H1 (cell line): ENCODE data around the gene CAPZB. TPM values are rescaled to one million over a fixed set of nuclear protein-coding genes. Genes with fewer than 3 reads are reported as not detected.

ENCODE experiments used
- CTCF ChIA-PET: fragments of 300-600 bp; sonication (Branson Sonifier 250); formaldehyde crosslinking; loops from one replicate; lab custom pipeline; 2021; ENCODE audit not compliant: partially characterized antibody; lab: Charles Lee
- POLR2A ChIA-PET: fragments of 300-600 bp; sonication (Branson Sonifier 250); formaldehyde crosslinking; loops from one replicate; lab custom pipeline; 2021; ENCODE audit warnings: inconsistent platforms; ENCODE audit not compliant: partially characterized antibody; lab: Charles Lee
- DNase-seq, 2 experiments: peaks; one replicate each; pipeline versions ENCODE4 v3.0.0 to v3.0.0-alpha.2; 2010 to 2022; ENCODE audit warnings: low spot score in 2 of 2, low read depth in 1 of 2, mixed read lengths in 1 of 2
- FAIRE-seq: peaks from 2 replicates; lab custom pipeline; 2011; peaks lifted over from hg19 to GRCh38; lab: Jason Lieb, UNC
- H2AFZ ChIP-seq: 2 replicates; pipeline ENCODE4 v1.8.1; 2012; ENCODE audit warnings: low read length, inconsistent platforms
- H2AK5ac ChIP-seq: 2 replicates; pipeline ENCODE4 v1.6.1; 2013; ENCODE audit warnings: low read depth, low read length
- H2BK120ac ChIP-seq: replicated peaks from 2 replicates; pipeline ENCODE3; 2013; ENCODE audit warnings: low read depth, low read length, inconsistent platforms
- H2BK12ac ChIP-seq: 2 replicates; pipeline ENCODE4 v1.6.1; 2013; ENCODE audit warnings: low read depth, low read length
- H2BK15ac ChIP-seq: 2 replicates; pipeline ENCODE4 v1.6.1; 2013; ENCODE audit warnings: low read length
- H2BK20ac ChIP-seq: 2 replicates; pipeline ENCODE4 v1.6.1; 2013; ENCODE audit warnings: low read length
- H2BK5ac ChIP-seq: 2 replicates; pipeline ENCODE4 v1.6.1; 2013; ENCODE audit warnings: low read depth, low read length
- H3K14ac ChIP-seq: 2 replicates; pipeline ENCODE4 v1.6.1; 2013; ENCODE audit warnings: inconsistent platforms; ENCODE audit not compliant: insufficient read length
- H3K18ac ChIP-seq: 2 replicates; pipeline ENCODE4 v1.6.1; 2013; ENCODE audit warnings: low read length; ENCODE audit errors: extremely low read depth
- H3K23ac ChIP-seq: 2 replicates; pipeline ENCODE4 v1.6.1; 2013; ENCODE audit warnings: inconsistent platforms; ENCODE audit not compliant: insufficient read length
- H3K23me2 ChIP-seq: 2 replicates; pipeline ENCODE4 v1.6.1; 2013; ENCODE audit warnings: low read depth, low read length
- H3K27ac ChIP-seq: 2 replicates; pipeline ENCODE4 v1.6.1; 2011; ENCODE audit warnings: low read depth, low read length, inconsistent platforms
- H3K27me3 ChIP-seq, 4 experiments: replicated peaks in 1 of 4; 1 replicate in 1 of 4; 2 replicates in 3 of 4; pipeline versions ENCODE4 v1.6.1 to v1.8.1; 2011 to 2013; ENCODE audit warnings: low read length in 3 of 4, mild to moderate bottlenecking in 3 of 4, inconsistent platforms in 2 of 4, mixed read lengths in 2 of 4, moderate library complexity in 1 of 4; ENCODE audit not compliant: control insufficient read depth in 3 of 4, insufficient read depth in 3 of 4; ENCODE audit errors: extremely low read depth in 1 of 4
- H3K36me3 ChIP-seq, 4 experiments: 2 replicates each; pipeline versions ENCODE4 v1.6.1 to v1.8.1; 2011 to 2013; ENCODE audit warnings: mild to moderate bottlenecking in 4 of 4, low read length in 3 of 4, moderate library complexity in 2 of 4, control low read depth in 1 of 4, inconsistent platforms in 1 of 4; ENCODE audit not compliant: insufficient read depth in 4 of 4, control insufficient read depth in 2 of 4
- H3K4ac ChIP-seq: replicated peaks from 2 replicates; pipeline ENCODE3; 2013; ENCODE audit warnings: low read length, low read depth, mixed read lengths, inconsistent platforms; ENCODE audit not compliant: insufficient read length
- H3K4me1 ChIP-seq, 4 experiments: replicated peaks in 1 of 4; 1 replicate in 1 of 4; 2 replicates in 3 of 4; pipeline versions ENCODE4 v1.6.1 to v1.8.1; 2011 to 2013; ENCODE audit warnings: low read length in 3 of 4, inconsistent platforms in 2 of 4, mixed read lengths in 1 of 4; ENCODE audit not compliant: insufficient read depth in 4 of 4, control insufficient read depth in 3 of 4
- H3K4me2 ChIP-seq, 2 experiments: 2 replicates each; pipeline versions ENCODE4 v1.6.1 to v1.8.1; 2011 to 2013; ENCODE audit warnings: low read depth in 2 of 2, low read length in 2 of 2, control low read depth in 1 of 2, inconsistent platforms in 1 of 2, mild to moderate bottlenecking in 1 of 2; ENCODE audit not compliant: insufficient read depth in 1 of 2
- H3K4me3 ChIP-seq, 4 experiments: fragments of 200-600, 300-600 bp in 1 of 4; sonication (generic), shearing (Covaris generic), sonication (Bioruptor Twin) in 1 of 4; 2 replicates each; pipeline versions ENCODE4 v1.5.1 to v1.8.1; 2011 to 2016; ENCODE audit warnings: low read length in 4 of 4, low read depth in 3 of 4, control low read depth in 2 of 4, inconsistent platforms in 2 of 4, mild to moderate bottlenecking in 2 of 4, mixed read lengths in 1 of 4, moderate library complexity in 1 of 4; ENCODE audit not compliant: insufficient read depth in 2 of 4; ENCODE audit errors: extremely low read depth in 1 of 4
- H3K56ac ChIP-seq: replicated peaks from 2 replicates; pipeline ENCODE3; 2013; ENCODE audit warnings: low read depth, mild to moderate bottlenecking, mixed read lengths, low read length, inconsistent platforms; ENCODE audit not compliant: insufficient read length
- H3K79me1 ChIP-seq: 2 replicates; pipeline ENCODE4 v1.6.1; 2013; ENCODE audit warnings: low read depth, low read length, control low read depth
- H3K79me2 ChIP-seq, 2 experiments: 2 replicates each; pipeline versions ENCODE4 v1.6.1 to v1.8.1; 2012 to 2013; ENCODE audit warnings: low read length in 2 of 2, mild to moderate bottlenecking in 2 of 2, inconsistent platforms in 1 of 2; ENCODE audit not compliant: insufficient read depth in 2 of 2, control insufficient read depth in 1 of 2
- H3K9ac ChIP-seq, 4 experiments: replicated peaks in 1 of 4; 1 replicate in 1 of 4; 2 replicates in 3 of 4; pipeline versions ENCODE4 v1.6.1 to v1.8.1; 2011 to 2013; ENCODE audit warnings: low read depth in 3 of 4, low read length in 3 of 4, control low read depth in 2 of 4, mild to moderate bottlenecking in 2 of 4, moderate library complexity in 2 of 4, inconsistent platforms in 1 of 4; ENCODE audit errors: extremely low read depth in 1 of 4
- H3K9me3 ChIP-seq, 2 experiments: 2 replicates each; pipeline versions ENCODE4 v1.6.1 to v1.8.1; 2012 to 2013; ENCODE audit warnings: mild to moderate bottlenecking in 2 of 2, moderate library complexity in 2 of 2, control low read depth in 1 of 2, inconsistent platforms in 1 of 2, low read depth in 1 of 2, low read length in 1 of 2, mixed read lengths in 1 of 2; ENCODE audit not compliant: insufficient read depth in 2 of 2
- H4K20me1 ChIP-seq, 2 experiments: replicated peaks in 1 of 2; 2 replicates each; pipeline versions ENCODE3 to v1.8.1; 2011 to 2013; ENCODE audit warnings: inconsistent platforms in 2 of 2, low read length in 2 of 2, mild to moderate bottlenecking in 1 of 2; ENCODE audit not compliant: insufficient read depth in 2 of 2, control insufficient read depth in 1 of 2
- H4K5ac ChIP-seq: 2 replicates; pipeline ENCODE4 v1.6.1; 2013; ENCODE audit warnings: low read length, low read depth, mixed read lengths, inconsistent platforms; ENCODE audit not compliant: insufficient read length
- H4K8ac ChIP-seq: 2 replicates; pipeline ENCODE4 v1.8.0; 2013; ENCODE audit warnings: mild to moderate bottlenecking, moderate library complexity, low read length, inconsistent platforms; ENCODE audit not compliant: insufficient read depth; ENCODE audit errors: extremely low read depth
- H4K91ac ChIP-seq: replicated peaks from 2 replicates; pipeline ENCODE3; 2013; ENCODE audit warnings: low read length, mixed read lengths, inconsistent platforms; ENCODE audit not compliant: insufficient read length
- ASH2L ChIP-seq: fragments of 200-600, 300-600 bp; sonication (generic); IDR thresholded peaks from one replicate; pipeline ENCODE4 v1.7.1; 2017; ENCODE audit warnings: low read length
- BACH1 ChIP-seq: IDR thresholded peaks from 2 replicates; pipeline ENCODE4 v1.6.1; 2012; ENCODE audit warnings: low read length, improper control_type of control experiment
- CBX8 ChIP-seq: fragments of 300-800, 300-1000 bp; sonication (generic); IDR thresholded peaks from 2 replicates; pipeline ENCODE4 v1.7.1; 2016; ENCODE audit warnings: low read depth, low read length, borderline replicate concordance
- CREB1 ChIP-seq: IDR thresholded peaks from 2 replicates; pipeline ENCODE4 v1.6.1; 2012; ENCODE audit warnings: inconsistent platforms
- CTCF ChIP-seq, 3 experiments: IDR thresholded peaks; 1 replicate in 2 of 3; 2 replicates in 1 of 3; pipeline versions ENCODE4 v1.5.1 to v1.6.1; 2011; ENCODE audit warnings: low read length in 3 of 3, mild to moderate bottlenecking in 3 of 3, inconsistent platforms in 2 of 3, low read depth in 1 of 3, moderate library complexity in 1 of 3; ENCODE audit not compliant: insufficient read depth in 1 of 3; ENCODE audit errors: control extremely low read depth in 1 of 3
- GTF2F1 ChIP-seq: IDR thresholded peaks from 2 replicates; pipeline ENCODE4 v1.6.1; 2012; ENCODE audit warnings: low read depth, low read length, improper control_type of control experiment, borderline replicate concordance
- POLR2AphosphoS5 ChIP-seq: IDR thresholded peaks from 2 replicates; pipeline ENCODE4 v1.6.1; 2011; ENCODE audit warnings: low read depth, low read length
- RAD21 ChIP-seq, 2 experiments: IDR thresholded peaks in 1 of 2; conservative IDR thresholded peaks in 1 of 2; 2 replicates each; pipeline ENCODE4 v1.6.1; 2011; ENCODE audit warnings: low read depth in 2 of 2, low read length in 2 of 2, improper control_type of control experiment in 1 of 2, inconsistent platforms in 1 of 2, mild to moderate bottlenecking in 1 of 2, moderate library complexity in 1 of 2
- SUZ12 ChIP-seq: fragments of 200-600 bp; sonication (generic); IDR thresholded peaks from 2 replicates; pipeline ENCODE4 v1.6.1; 2012; ENCODE audit warnings: mild to moderate bottlenecking, inconsistent platforms, low read length, moderate library complexity, mixed read lengths
- TAF1 ChIP-seq: IDR thresholded peaks from 2 replicates; pipeline ENCODE4 v1.6.1; 2011; ENCODE audit warnings: mild to moderate bottlenecking, low read depth, low read length
- TBP ChIP-seq: IDR thresholded peaks from 2 replicates; pipeline ENCODE4 v1.6.1; 2011; ENCODE audit warnings: low read depth, low read length, improper control_type of control experiment
- YY1 ChIP-seq: IDR thresholded peaks from 2 replicates; pipeline ENCODE4 v1.6.1; 2011; ENCODE audit warnings: low read depth, mild to moderate bottlenecking, low read length
- WGBS, 2 experiments: shearing (Covaris generic) in 1 of 2; methylation state at CpG; one replicate each; pipeline versions ENCODE4 v1.1.6 to v1.1.7; 2013 to 2015; ENCODE audit warnings: low lambda C conversion rate in 2 of 2, mixed read lengths in 2 of 2, inconsistent platforms in 1 of 2, low coverage in 1 of 2, missing lambda C conversion rate in 1 of 2; ENCODE audit not compliant: insufficient replicate concordance in 2 of 2, insufficient coverage in 1 of 2, insufficient read length in 1 of 2; ENCODE audit errors: extremely low coverage in 1 of 2, missing lambda C conversion rate in 1 of 2; 5-methylcytosine and 5-hydroxymethylcytosine counted together
- polyA plus RNA-seq, 7 experiments: library from polyadenylated mRNA; depleted of rRNA in 3 of 7; stranded (reverse) in 5 of 7; unstranded in 2 of 7; fragments of >200 nt in 5 of 7; fragments of 200-250 nt in 2 of 7; gene quantifications; 1 replicate in 5 of 7; 2 replicates in 1 of 7; 4 replicates in 1 of 7; pipeline versions ENCODE4 v1.2.1 to v1.2.3, GENCODE V29; 2011 to 2013; ENCODE audit warnings: missing spikeins in 2 of 7, mixed read lengths in 2 of 7
- total RNA-seq: library from RNA; stranded (reverse); fragmentation: NEBNext Ultra II Directional; extraction: Animal tissue kit (Norgen Biotek cat#: 25700); gene quantifications from 2 replicates; pipeline ENCODE4 v1.2.1, GENCODE V29; 2021

CAPZB gene
- total and polyA plus RNA-seq, 2 of the 8 experiments (the other 6 are each of a cell fraction or from before 2014, with no cell fraction given): 162 to 371 TPM

- H4K5ac ChIP-seq: no peak overlapping the region
- no peak overlapping the region for H3K4me3 ChIP-seq
- H2BK5ac ChIP-seq: no peak overlapping the region
- H3K4me1 ChIP-seq: no peaks in the 10 kb centered on the region; a peak in 1 of 7 replicates
- peak overlapping the region; percentile 34; the same call in 1 of the 2 replicates for H2BK20ac ChIP-seq
- ChIA-PET POLR2A (interaction anchor here (0.6 to 1.6 kb wide), 4 partner anchors 51 to 268 kb away, joined by 3 to 5 read pairs (median 4); no protein-coding TSS in a partner anchor), CTCF (interaction anchor here (0.8 to 1.5 kb wide), 5 partner anchors 18 to 325 kb away, joined by 3 to 5 read pairs (median 4); no protein-coding TSS in a partner anchor)
- DNase-seq: no peak
- peak overlapping the region; percentile 46; the same call in 1 of the 2 replicates for H4K8ac ChIP-seq
- H3K27me3 ChIP-seq: no peaks in the 10 kb centered on the region; a peak in 1 of 7 replicates
- H3K14ac ChIP-seq: no peak overlapping the region
- H3K27ac ChIP-seq: no peak overlapping the region; the same call in 1 of the 2 replicates
- H3K79me1 ChIP-seq: no peaks in the 10 kb centered on the region
- H3K4me2 ChIP-seq: no peak overlapping the region
- H3K18ac ChIP-seq: no peak overlapping the region
- no peak overlapping the region for H2AK5ac ChIP-seq
- no peaks in the 10 kb centered on the region for H4K20me1 ChIP-seq
- no peak overlapping the region for H2BK120ac ChIP-seq
- H3K79me2 ChIP-seq: no peaks in the 10 kb centered on the region
- no peak overlapping the region for H3K4ac ChIP-seq
- no peak overlapping the region for H3K9ac ChIP-seq
- H2AFZ ChIP-seq: peak overlapping the region; percentile 48; the same call in 1 of the 2 replicates
- H3K23ac ChIP-seq: no peak overlapping the region
- H4K91ac ChIP-seq: no peak overlapping the region
- no peak overlapping the region for H2BK15ac ChIP-seq
- no peak for FAIRE-seq
- no peak overlapping the region for H2BK12ac ChIP-seq
- no peak overlapping the region for H3K56ac ChIP-seq
- 88% methylated on average over 7 of the region's 7 CpGs; no CpG with 5 or more reads in 1 of the 2 experiments for WGBS, 2 experiments
- H3K36me3 ChIP-seq: no peaks in the 10 kb centered on the region
- no peaks in the 10 kb centered on the region for H3K23me2 ChIP-seq
- H3K9me3 ChIP-seq: peaks cover 3% of the 10 kb centered on the region in 2 experiments; a peak in 2 of 4 replicates
- TF ChIP-seq TBP: no peak
- TF ChIP-seq CBX8: no peak
- no peak for TF ChIP-seq POLR2AphosphoS5
- TF ChIP-seq CREB1: no peak
- TF ChIP-seq GTF2F1: no peak
- TF ChIP-seq RAD21 (IDR thresholded peaks at IDR 0.05 in 1 of 2, conservative IDR thresholded peaks at IDR 0.05 in 1 of 2; ENCODE audit: low read depth in 2 of 2, low read length in 2 of 2): no peak
- no peak for TF ChIP-seq YY1
- no peak for TF ChIP-seq CTCF (IDR thresholded peaks at IDR 0.05; ENCODE audit: control extremely low read depth in 1 of 3, insufficient read depth in 1 of 3, low read depth in 1 of 3, low read length in 3 of 3)
- TF ChIP-seq SUZ12: no peak
- no peak for TF ChIP-seq TAF1
- TF ChIP-seq BACH1: no peak
- no peak for TF ChIP-seq ASH2L
These were observed 48.3 kb upstream of the CAPZB start for GRCh38 chr1:19533626-19534025.
